ENCODE measurements around the gene SELENOV. TPM values are rescaled to one million over a fixed set of nuclear protein-coding genes. Genes with fewer than 3 reads are reported as not detected.

The SELENOV gene
- total RNA-seq, 1 donor from 2014 or later: 0.78 TPM

DNA sequence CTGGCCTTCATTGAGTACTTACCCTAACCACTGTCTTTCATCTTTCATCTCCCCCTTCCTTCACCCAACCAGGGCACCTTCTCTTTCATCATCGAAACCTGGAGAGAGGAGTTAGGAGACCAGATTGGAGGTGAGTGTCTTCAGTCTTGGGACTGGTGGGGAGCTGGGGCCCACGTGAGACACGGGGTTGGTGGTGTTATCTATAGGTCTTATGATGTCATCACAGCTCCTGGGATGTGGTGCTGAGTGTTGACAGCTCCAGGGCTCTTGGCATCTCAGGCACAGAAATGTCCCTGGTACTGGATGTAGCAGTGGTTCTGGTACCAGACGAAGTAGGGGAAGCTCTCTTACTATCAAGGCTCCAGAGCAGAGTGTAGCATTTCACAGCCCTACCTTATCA lies 14.4 kb upstream of the SELENOV start:
- H3K27me3 Mint-ChIP-seq (ENCODE audit: low read depth): peaks cover 94% of the 10 kb centered on the region

DNA sequence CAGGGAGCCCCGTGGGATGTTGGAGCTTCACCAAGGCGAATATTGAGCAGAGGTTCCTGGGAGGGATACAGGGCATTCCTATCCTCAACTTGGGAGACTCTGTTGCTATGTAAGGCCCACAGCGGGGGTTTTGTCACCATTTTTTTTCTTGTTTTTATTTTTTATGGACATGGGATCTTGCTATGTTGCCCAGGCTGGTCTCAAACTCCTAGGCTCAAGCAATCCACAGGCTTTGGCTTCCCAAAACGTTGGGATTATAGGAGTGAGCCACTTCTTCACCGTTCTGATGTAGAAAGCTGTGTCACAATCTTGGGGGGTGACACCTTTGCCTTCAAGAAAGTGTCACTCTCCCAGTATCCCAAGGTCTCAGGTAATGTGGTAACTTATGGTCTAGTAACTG lies 13.6 kb upstream of the SELENOV start:
- peaks cover 14% of the 10 kb centered on the region for H3K4me1 Mint-ChIP-seq
- H3K27me3 Mint-ChIP-seq (ENCODE audit: low read depth): peaks cover 93% of the 10 kb centered on the region
- DNase-seq (ENCODE audit: low spot score in 2 of 2, unreplicated experiment in 2 of 2): no peak
- no peaks in the 10 kb centered on the region for H3K36me3 Mint-ChIP-seq
- TF ChIP-seq, protein P1, sequence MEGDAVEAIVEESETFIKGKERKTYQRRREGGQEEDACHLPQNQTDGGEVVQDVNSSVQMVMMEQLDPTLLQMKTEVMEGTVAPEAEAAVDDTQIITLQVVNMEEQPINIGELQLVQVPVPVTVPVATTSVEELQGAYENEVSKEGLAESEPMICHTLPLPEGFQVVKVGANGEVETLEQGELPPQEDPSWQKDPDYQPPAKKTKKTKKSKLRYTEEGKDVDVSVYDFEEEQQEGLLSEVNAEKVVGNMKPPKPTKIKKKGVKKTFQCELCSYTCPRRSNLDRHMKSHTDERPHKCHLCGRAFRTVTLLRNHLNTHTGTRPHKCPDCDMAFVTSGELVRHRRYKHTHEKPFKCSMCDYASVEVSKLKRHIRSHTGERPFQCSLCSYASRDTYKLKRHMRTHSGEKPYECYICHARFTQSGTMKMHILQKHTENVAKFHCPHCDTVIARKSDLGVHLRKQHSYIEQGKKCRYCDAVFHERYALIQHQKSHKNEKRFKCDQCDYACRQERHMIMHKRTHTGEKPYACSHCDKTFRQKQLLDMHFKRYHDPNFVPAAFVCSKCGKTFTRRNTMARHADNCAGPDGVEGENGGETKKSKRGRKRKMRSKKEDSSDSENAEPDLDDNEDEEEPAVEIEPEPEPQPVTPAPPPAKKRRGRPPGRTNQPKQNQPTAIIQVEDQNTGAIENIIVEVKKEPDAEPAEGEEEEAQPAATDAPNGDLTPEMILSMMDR (IDR thresholded peaks at IDR 0.05; ENCODE audit: unreplicated experiment): no peak
- no peak overlapping the region for H3K27ac Mint-ChIP-seq
- H3K9me3 Mint-ChIP-seq: no peaks in the 10 kb centered on the region
- no peak overlapping the region for H3K4me3 Mint-ChIP-seq

More for the DNA sequence above, 14.4 kb upstream of the SELENOV start:
- TF ChIP-seq, protein P1 (IDR thresholded peaks at IDR 0.05; ENCODE audit: unreplicated experiment): no peak
- Mint-ChIP-seq H3K9me3 (no peaks in the 10 kb centered on the region), H3K36me3 (no peaks in the 10 kb centered on the region), H3K4me3 (no peak overlapping the region), H3K27ac (no peak overlapping the region), H3K4me1 (peaks cover 14% of the 10 kb centered on the region)
- DNase-seq (ENCODE audit: low spot score in 2 of 2, unreplicated experiment in 2 of 2): no peak

DNA sequence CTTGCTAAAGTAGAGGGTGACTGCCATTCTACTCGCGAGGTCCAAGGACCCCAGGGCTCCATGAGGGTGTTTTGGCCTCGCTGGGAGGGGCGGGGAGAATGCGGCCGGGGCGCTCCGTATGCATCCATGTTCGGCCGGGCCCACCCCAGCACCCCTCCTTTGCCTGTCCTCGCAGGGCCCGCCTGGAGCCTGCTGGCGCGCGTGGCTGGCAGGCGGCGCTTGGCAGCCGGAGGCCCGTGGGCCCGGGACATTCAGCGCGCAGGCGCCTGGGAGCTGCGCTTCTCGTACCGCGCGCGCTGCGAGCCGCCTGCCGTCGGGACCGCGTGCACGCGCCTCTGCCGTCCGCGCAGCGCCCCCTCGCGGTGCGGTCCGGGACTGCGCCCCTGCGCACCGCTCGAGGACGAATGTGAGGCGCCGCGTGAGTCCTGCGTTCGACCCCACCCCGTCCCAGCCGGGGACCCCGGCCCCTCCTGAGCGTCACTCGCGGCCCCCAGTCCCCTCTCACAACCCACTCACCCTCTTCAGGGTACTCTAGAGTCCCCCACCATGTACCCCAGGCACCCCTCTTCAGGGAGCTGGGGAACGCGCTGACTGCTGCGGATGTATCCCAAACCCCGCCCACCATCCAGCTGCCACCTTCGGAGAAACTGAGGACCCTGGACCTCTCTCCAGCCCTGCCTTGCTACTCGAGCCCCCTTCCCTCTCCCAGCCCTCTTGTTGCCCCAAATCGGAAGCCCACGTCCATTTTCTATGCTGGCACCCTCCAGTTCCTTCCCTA lies 12.1 kb upstream of the SELENOV start:
- H3K4me1 Mint-ChIP-seq: peaks cover 18% of the 10 kb centered on the region

DNA sequence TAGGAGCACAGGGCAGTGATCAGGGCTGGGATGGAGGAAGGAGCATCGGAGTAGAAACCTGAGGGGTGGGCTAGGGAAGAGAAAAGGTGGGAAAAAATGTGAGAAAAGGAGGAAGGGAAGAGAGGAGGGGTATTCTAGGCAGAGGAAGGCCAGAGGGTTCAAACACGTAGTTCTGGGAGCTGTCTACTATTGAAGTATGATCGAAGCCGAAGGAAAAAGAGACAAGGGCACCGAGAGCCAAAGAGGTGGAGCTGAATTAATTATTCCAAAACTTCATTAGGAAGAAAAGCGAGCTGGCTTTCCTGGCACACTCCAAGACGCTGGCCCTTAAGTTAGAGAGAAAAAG lies 8.4 kb upstream of the SELENOV start:
- peaks cover 84% of the 10 kb centered on the region for H3K27me3 Mint-ChIP-seq (ENCODE audit: low read depth)

More for the DNA sequence above, 12.1 kb upstream of the SELENOV start:
- Mint-ChIP-seq H3K36me3 (no peaks in the 10 kb centered on the region), H3K27ac (no peak overlapping the region), H3K27me3 (ENCODE audit: low read depth) (peaks cover 92% of the 10 kb centered on the region), H3K4me3 (no peak overlapping the region), H3K9me3 (no peaks in the 10 kb centered on the region)
- DNase-seq (ENCODE audit: low spot score in 2 of 2, unreplicated experiment in 2 of 2): peak in 1 of 2 experiments; percentile 76
- TF ChIP-seq, protein P1 (IDR thresholded peaks at IDR 0.05; ENCODE audit: unreplicated experiment): peak; percentile 85

DNA sequence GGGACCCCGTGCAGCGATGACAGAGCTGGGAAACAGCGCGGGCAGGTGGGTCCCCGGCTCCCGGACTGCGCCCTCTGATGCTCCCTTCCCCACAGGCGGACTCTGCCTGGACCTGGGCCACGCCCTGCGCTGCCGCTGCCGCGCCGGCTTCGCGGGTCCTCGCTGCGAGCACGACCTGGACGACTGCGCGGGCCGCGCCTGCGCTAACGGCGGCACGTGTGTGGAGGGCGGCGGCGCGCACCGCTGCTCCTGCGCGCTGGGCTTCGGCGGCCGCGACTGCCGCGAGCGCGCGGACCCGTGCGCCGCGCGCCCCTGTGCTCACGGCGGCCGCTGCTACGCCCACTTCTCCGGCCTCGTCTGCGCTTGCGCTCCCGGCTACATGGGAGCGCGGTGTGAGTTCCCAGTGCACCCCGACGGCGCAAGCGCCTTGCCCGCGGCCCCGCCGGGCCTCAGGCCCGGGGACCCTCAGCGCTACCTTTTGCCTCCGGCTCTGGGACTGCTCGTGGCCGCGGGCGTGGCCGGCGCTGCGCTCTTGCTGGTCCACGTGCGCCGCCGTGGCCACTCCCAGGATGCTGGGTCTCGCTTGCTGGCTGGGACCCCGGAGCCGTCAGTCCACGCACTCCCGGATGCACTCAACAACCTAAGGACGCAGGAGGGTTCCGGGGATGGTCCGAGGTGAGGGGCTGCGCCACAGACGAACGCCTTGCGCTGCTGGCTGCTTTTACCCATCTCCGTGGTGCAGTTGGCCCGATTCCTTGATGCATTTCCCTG lies 7.8 kb upstream of the SELENOV start:
- Mint-ChIP-seq H3K27me3 (ENCODE audit: low read depth) (peaks cover 81% of the 10 kb centered on the region), H3K27ac (no peak overlapping the region), H3K36me3 (no peaks in the 10 kb centered on the region), H3K4me3 (peak overlapping the region; percentile 65), H3K4me1 (peaks cover 6% of the 10 kb centered on the region), H3K9me3 (no peaks in the 10 kb centered on the region)
- DNase-seq (ENCODE audit: low spot score in 2 of 2, unreplicated experiment in 2 of 2): peak; percentile 39 to 71
- TF ChIP-seq, protein P1 (IDR thresholded peaks at IDR 0.05; ENCODE audit: unreplicated experiment): no peak

More for the DNA sequence above, 8.4 kb upstream of the SELENOV start:
- Mint-ChIP-seq H3K4me1 (peaks cover 6% of the 10 kb centered on the region), H3K27ac (no peak overlapping the region), H3K9me3 (no peaks in the 10 kb centered on the region), H3K36me3 (no peaks in the 10 kb centered on the region), H3K4me3 (peak overlapping the region; percentile 46)
- TF ChIP-seq, protein P1 (IDR thresholded peaks at IDR 0.05; ENCODE audit: unreplicated experiment): no peak
- DNase-seq (ENCODE audit: low spot score in 2 of 2, unreplicated experiment in 2 of 2): no peak

Measured in mesothelial cell of epicardium (in vitro differentiated cells).